Activated gamma-delta T cell treated with anti-CD3 and anti-CD28 coated beads, Interleukin-2, amount 50 U/mL, for 16 hours (primary cell): ENCODE measurements around the gene SMPX.
"Not testable (repeated sequence)": the region's sequence is repeated elsewhere in the genome, so short reads cannot be mapped to it uniquely, and the experiment has no call there.

Experiments
- DNase-seq: peaks from one replicate; pipeline ENCODE4 v3.0.0-alpha.2; 2020; ENCODE audit warnings: low read depth

SMPX gene

GRCh38 chrX:21757960-21758359 is at the start of gene SMPX:
Gene SMPX, minus strand, starts transcription at chrX:21758116. Its CDS starts 3,826 bp downstream, at chrX:21754290.
- DNase-seq = no peak

- DNase-seq = no peak
Measured at GRCh38 chrX:21806691-21807090, 48.8 kb upstream of the SMPX start.

- DNase-seq = no peak
Measured at GRCh38 chrX:21802839-21803238, 44.9 kb upstream of the SMPX start.

- DNase-seq = no peak
Measured at GRCh38 chrX:21802054-21802670, 44.2 kb upstream of the SMPX start.

- DNase-seq = no peak
Measured at GRCh38 chrX:21800344-21800770, 42.4 kb upstream of the SMPX start.

- no peak for DNase-seq
Measured at GRCh38 chrX:21799767-21800166, 41.9 kb upstream of the SMPX start.

GRCh38 chrX:21798677-21799219 is 40.8 kb upstream of the SMPX start:
- DNase-seq = no peak

- no peak for DNase-seq
Measured at GRCh38 chrX:21781976-21782375, 24.1 kb upstream of the SMPX start.

- DNase-seq = no peak
Measured at GRCh38 chrX:21781525-21781924, 23.6 kb upstream of the SMPX start.

GRCh38 chrX:21779095-21779494 is 21.2 kb upstream of the SMPX start:
- no peak for DNase-seq

GRCh38 chrX:21778236-21778635 is 20.3 kb upstream of the SMPX start:
- DNase-seq = no peak

GRCh38 chrX:21775128-21775527 is 17.2 kb upstream of the SMPX start:
- not testable (repeated sequence) for DNase-seq

GRCh38 chrX:21773036-21773435 is 15.1 kb upstream of the SMPX start:
- DNase-seq = not testable (repeated sequence)

- no peak for DNase-seq
Measured at GRCh38 chrX:21770631-21771321, 12.9 kb upstream of the SMPX start.

GRCh38 chrX:21766101-21766500 is 8.2 kb upstream of the SMPX start:
- no peak for DNase-seq

GRCh38 chrX:21764008-21764407 is 6.1 kb upstream of the SMPX start:
- DNase-seq = no peak

- DNase-seq = no peak
Measured at GRCh38 chrX:21758488-21758887, 572 bp upstream of the SMPX start.

- no peak for DNase-seq
Measured at GRCh38 chrX:21756785-21757529, 959 bp downstream of the SMPX start.

- DNase-seq = no peak
Measured at GRCh38 chrX:21749924-21750323, 8.0 kb downstream of the SMPX start.

GRCh38 chrX:21748235-21748634 is 9.7 kb downstream of the SMPX start:
- DNase-seq = no peak

GRCh38 chrX:21747558-21747957 is 10.4 kb downstream of the SMPX start:
- no peak for DNase-seq

GRCh38 chrX:21745756-21746155 is 12.2 kb downstream of the SMPX start:
- peak; percentile 4 for DNase-seq

GRCh38 chrX:21744721-21745120 is 13.2 kb downstream of the SMPX start:
- no peak for DNase-seq
